Measurements from ENCODE around the gene GATAD2B. TPM values are rescaled to one million over a fixed set of nuclear protein-coding genes. Genes with fewer than 3 reads are reported as not detected.
A peak's percentile ranks its signal among the peaks of the same experiment; 100 is the strongest.
"Not testable (repeated sequence)": the region's sequence is repeated elsewhere in the genome, so short reads cannot be mapped to it uniquely, and the experiment has no call there.

GATAD2B gene
- total and polyA plus RNA-seq, 5 experiments from 2014 or later, result 4.4 to 120 (median 5.3) TPM

DNA sequence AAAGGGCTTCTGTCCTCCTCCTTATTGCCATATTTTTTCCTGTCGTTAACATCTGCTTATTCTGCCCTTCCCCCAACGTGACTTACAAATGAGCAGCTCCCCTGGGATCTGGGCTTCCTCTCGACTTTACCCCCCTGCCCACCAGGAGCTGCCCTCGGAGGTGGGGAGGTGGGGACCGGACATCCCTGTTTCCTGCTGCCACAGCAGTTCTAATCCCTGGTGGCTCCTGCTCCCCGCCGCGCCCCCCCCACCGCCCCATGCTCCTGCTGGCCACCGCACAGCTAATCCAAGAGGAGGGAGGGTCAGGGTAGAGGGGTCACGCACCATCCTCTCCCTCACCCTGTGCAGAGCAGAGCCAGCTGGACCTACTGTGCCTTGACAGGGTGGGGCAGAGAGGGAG, 152.0 kb downstream of the GATAD2B start:
- ATAC-seq (no peak), DNase-seq (no peak)
- peaks cover 9 to 33% (median 16%) of the 10 kb centered on the region in 4 donors for H3K4me1 Mint-ChIP-seq
- no peak overlapping the region for H3K27ac Mint-ChIP-seq
- no peaks in the 10 kb centered on the region for H3K9me3 Mint-ChIP-seq
- POLR2A ChIA-PET, result no interaction called here
- H3K4me3 Mint-ChIP-seq, result no peak overlapping the region
- no peaks in the 10 kb centered on the region for H3K27me3 Mint-ChIP-seq
- H3K36me3 Mint-ChIP-seq, result peaks cover 1 to 54% (median 4%) of the 10 kb centered on the region in 3 donors

DNA sequence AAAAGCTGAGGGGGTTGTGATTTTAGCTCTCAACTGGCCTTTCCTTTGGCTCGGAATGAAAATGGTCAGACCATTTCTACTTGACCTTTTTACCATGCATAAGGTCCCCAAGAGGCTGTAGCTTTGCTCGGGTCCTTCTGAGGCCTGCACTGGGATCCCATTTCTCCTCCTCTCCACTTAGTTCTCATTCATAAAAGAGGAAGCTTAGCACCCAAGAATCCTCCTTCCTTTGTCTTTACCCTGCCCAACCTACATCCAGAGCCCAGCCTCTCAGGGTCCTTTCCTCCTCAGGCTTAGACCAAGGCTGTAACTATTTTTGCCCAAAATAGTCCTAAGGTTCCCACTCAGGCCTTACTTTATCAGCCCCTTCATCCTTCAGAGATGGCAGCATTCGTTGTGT, 153.6 kb downstream of the GATAD2B start:
- no peak overlapping the region for H3K4me3 Mint-ChIP-seq
- DNase-seq (no peak), ATAC-seq (no peak)
- H3K27me3 Mint-ChIP-seq, result no peaks in the 10 kb centered on the region
- peaks cover 1 to 68% (median 4%) of the 10 kb centered on the region in 3 donors for H3K36me3 Mint-ChIP-seq
- peaks cover 5 to 22% (median 7%) of the 10 kb centered on the region in 4 donors for H3K4me1 Mint-ChIP-seq
- POLR2A ChIA-PET, result interaction anchor here (0.6 to 2.0 kb wide), 3 partner anchors 15 to 234 kb away, joined by 3 to 7 read pairs (median 4); no protein-coding TSS in a partner anchor
- H3K27ac Mint-ChIP-seq, result peak overlapping the region in 2 of 10 donors; percentile 40 to 76
- no peaks in the 10 kb centered on the region for H3K9me3 Mint-ChIP-seq

DNA sequence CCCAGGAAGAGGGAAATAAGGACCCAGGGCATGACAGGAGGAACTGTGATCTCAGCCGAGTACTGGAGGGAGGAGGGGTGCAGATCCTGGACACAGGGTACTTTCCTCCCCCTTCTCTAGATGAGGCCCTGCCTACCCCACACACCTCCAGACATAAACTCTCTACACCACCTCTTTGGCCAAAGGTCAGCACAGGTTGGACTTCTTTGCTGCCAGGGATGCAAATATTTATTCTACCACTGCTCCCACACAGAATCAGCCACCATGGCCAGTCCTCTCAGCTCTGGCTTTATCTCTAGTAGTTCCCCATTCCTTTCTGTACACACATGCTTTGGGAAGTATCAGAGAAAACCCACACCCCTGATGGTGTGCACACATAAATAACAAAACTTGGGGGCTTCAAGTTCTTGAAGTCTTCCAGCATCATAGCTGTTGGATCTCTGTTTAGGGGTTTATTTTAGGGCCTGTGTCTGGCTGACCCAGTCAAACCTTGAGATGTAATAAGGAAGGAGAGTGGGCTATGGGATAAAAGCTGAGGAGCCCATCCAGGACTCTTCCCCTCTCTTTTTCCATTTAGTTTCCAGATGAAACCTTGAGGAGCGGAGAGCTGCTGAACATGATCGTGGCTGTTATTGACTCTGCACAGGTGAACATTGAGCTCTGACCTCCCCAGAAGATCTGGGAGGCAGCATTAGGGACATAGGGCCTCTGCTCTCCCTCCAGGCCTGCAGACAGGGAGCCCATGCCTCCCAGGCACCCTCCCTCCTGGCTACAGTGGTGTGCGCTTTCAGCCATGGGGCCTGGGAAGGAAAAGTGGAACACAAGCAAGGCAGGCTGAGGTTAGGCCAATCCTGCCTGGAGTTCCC, 154.2 kb downstream of the GATAD2B start:
- no peak overlapping the region for H3K4me3 Mint-ChIP-seq
- H3K4me1 Mint-ChIP-seq, result peaks cover 0 to 15% (median 2%) of the 10 kb centered on the region in 4 donors
- no peaks in the 10 kb centered on the region for H3K9me3 Mint-ChIP-seq
- DNase-seq (no peak), ATAC-seq (no peak)
- no peaks in the 10 kb centered on the region for H3K27me3 Mint-ChIP-seq
- H3K27ac Mint-ChIP-seq, result peak overlapping the region in 1 of 10 donors; percentile 67
- POLR2A ChIA-PET, result interaction anchor here (0.5 to 2.0 kb wide), 2 partner anchors 15 to 195 kb away, joined by 3 to 4 read pairs; partner anchors contain the start of gene SLC39A1
- H3K36me3 Mint-ChIP-seq, result peaks cover 1 to 74% (median 4%) of the 10 kb centered on the region in 3 donors

DNA sequence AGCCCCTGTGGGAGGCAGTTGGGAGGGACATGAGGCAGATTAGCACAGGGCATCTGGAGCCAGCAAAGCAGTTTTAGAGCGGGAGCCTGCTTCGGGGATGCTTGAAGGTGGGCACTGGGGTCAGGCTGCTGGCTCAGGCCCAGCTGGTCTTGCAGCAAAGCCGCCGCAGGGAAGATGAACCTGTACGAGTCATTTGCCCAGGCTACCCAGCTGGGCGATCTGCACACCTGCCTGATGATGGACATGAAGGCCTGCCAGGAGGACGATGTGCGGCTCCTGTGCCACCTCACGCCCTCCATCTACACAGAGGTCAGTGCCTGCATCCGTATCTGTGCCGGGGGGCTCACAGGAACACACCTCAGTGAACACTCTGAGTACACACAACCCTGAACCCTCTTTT, 155.3 kb downstream of the GATAD2B start:
- H3K9me3 Mint-ChIP-seq, result no peaks in the 10 kb centered on the region
- H3K36me3 Mint-ChIP-seq, result peaks cover 1 to 77% (median 4%) of the 10 kb centered on the region in 3 donors
- H3K4me3 Mint-ChIP-seq, result no peak overlapping the region
- H3K27ac Mint-ChIP-seq, result no peak overlapping the region
- H3K27me3 Mint-ChIP-seq, result no peaks in the 10 kb centered on the region
- H3K4me1 Mint-ChIP-seq, result peaks cover 0 to 12% (median 1%) of the 10 kb centered on the region in 4 donors
- POLR2A ChIA-PET, result interaction anchor here (1.2 kb wide), 1 partner anchor 16 kb away, joined by 3 read pairs; no protein-coding TSS in a partner anchor
- DNase-seq, result no peak
- ATAC-seq, result no peak

DNA sequence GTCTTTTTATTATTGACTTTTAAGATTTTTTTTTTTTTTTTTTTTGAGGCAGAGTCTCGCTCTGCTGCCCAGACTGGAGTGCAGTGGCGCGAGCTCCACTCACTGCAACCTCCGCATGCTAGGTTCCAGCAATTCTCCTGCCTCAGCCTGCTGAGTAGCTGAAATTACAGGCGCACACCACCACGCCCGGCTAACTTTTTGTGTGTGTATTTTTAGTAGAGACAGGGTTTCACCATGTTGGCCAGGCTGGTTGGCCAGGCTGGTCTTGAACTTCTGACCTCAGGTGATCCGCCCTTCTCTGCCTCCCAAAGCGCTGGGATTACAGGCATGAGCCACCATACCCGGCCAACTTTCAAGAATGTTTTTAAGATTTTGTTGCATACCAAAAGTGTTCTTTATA, 156.1 kb downstream of the GATAD2B start:
- Mint-ChIP-seq H3K4me1 (peaks cover 0 to 12% (median 1%) of the 10 kb centered on the region in 4 donors), H3K36me3 (peaks cover 1 to 76% (median 4%) of the 10 kb centered on the region in 3 donors)
- not testable (repeated sequence) for H3K4me3 Mint-ChIP-seq, H3K27me3 Mint-ChIP-seq, H3K9me3 Mint-ChIP-seq, DNase-seq, H3K27ac Mint-ChIP-seq, ATAC-seq
- POLR2A ChIA-PET, result interaction anchor here (0.7 to 1.2 kb wide), 2 partner anchors 17 to 87 kb away, joined by 3 read pairs; no protein-coding TSS in a partner anchor

DNA sequence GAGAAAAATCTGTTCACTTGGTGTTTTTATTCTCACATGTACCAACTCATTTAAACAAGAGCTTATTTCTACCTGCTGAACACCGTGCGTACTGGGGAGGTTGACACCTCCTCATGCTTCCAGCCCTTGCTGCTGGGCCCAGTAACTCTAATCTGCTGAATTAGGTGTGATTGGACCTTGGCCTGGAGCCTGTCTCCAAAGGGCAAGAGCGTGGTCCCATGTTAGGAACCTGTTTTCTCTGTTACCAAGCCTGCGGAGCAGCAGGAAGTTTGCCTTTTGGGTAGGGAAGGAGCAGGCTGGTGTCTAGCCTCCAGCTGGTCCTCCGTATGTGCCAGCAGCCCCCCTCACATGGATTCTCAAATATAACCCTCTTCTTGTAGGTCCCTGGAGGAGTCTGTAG, 158.5 kb downstream of the GATAD2B start:
- Mint-ChIP-seq H3K9me3 (no peaks in the 10 kb centered on the region), H3K4me1 (peaks cover 0 to 8% (median under 1%) of the 10 kb centered on the region in 4 donors), H3K27me3 (no peaks in the 10 kb centered on the region), H3K36me3 (peaks cover 3 to 83% (median 4%) of the 10 kb centered on the region in 3 donors), H3K27ac (no peak overlapping the region), H3K4me3 (no peak overlapping the region)
- DNase-seq (no peak), ATAC-seq (no peak)
- POLR2A ChIA-PET, result no interaction called here

GRCh38 chr1:153763365-153764225, 159.2 kb downstream of the GATAD2B start:
- Mint-ChIP-seq H3K27me3 (no peaks in the 10 kb centered on the region), H3K36me3 (peaks cover 3 to 77% (median 4%) of the 10 kb centered on the region in 3 donors), H3K27ac (peak overlapping the region in 2 of 10 donors; percentile 15 to 55), H3K4me3 (no peak overlapping the region), H3K4me1 (peaks cover 0 to 2% (median 0%) of the 10 kb centered on the region in 4 donors), H3K9me3 (no peaks in the 10 kb centered on the region)
- POLR2A ChIA-PET, result interaction anchor here (0.6 kb wide), 1 partner anchor 20 kb away, joined by 3 read pairs; no protein-coding TSS in a partner anchor
- ATAC-seq (no peak), DNase-seq (no peak)

GRCh38 chr1:153760440-153760839, 162.3 kb downstream of the GATAD2B start:
- no peak overlapping the region for H3K4me3 Mint-ChIP-seq
- no peaks in the 10 kb centered on the region for H3K4me1 Mint-ChIP-seq
- no peaks in the 10 kb centered on the region for H3K9me3 Mint-ChIP-seq
- POLR2A ChIA-PET, result no interaction called here
- no peak for DNase-seq
- H3K36me3 Mint-ChIP-seq, result peaks cover 0 to 69% (median 10%) of the 10 kb centered on the region in 3 donors
- ATAC-seq, result no peak
- H3K27me3 Mint-ChIP-seq, result no peaks in the 10 kb centered on the region
- H3K27ac Mint-ChIP-seq, result peak overlapping the region in 3 of 10 donors; percentile 16 to 65 (median 22)

Small RNA genes lying within 50 kb of the gene (microRNA-seq; reads per million reads assigned to microRNA genes)
- gene MIR6737 (ENCODE audit: borderline microRNAs expressed), result not detected

Other genes with a start within 250 kb of the GATAD2B start
- gene NPR1, start 244.3 kb downstream of the GATAD2B start, total RNA-seq, result not detected
- gene NPR1, start 244.3 kb downstream of the GATAD2B start, polyA plus RNA-seq, result not detected
- gene INTS3, start 194.9 kb downstream of the GATAD2B start, total RNA-seq, result 10 to 100 TPM; 58.2 to 60.6 TPM
- 10 to 100 TPM in 2 of 3 donors, 1 to 10 TPM in 1; 10.0 to 13.8 (median 10.8) TPM for gene INTS3, start 194.9 kb downstream of the GATAD2B start, polyA plus RNA-seq
- 10 to 100 TPM; 15.3 to 18.5 TPM for gene SLC27A3, start 147.6 kb downstream of the GATAD2B start, total RNA-seq
- 10 to 100 TPM in 2 of 3 donors, 1 to 10 TPM in 1; 8.4 to 15.6 (median 10.0) TPM for gene SLC27A3, start 147.6 kb downstream of the GATAD2B start, polyA plus RNA-seq
- 100 to 1,000 TPM; 174 to 194 TPM for gene DENND4B, start 23.7 kb upstream of the GATAD2B start, total RNA-seq
- gene DENND4B, start 23.7 kb upstream of the GATAD2B start, polyA plus RNA-seq, result 10 to 100 TPM; 12.0 to 21.2 (median 19.0) TPM
- gene CRTC2, start 35.6 kb upstream of the GATAD2B start, total RNA-seq, result 100 to 1,000 TPM; 132 to 147 TPM
- 10 to 100 TPM; 21.4 to 49.6 (median 27.1) TPM for gene CRTC2, start 35.6 kb upstream of the GATAD2B start, polyA plus RNA-seq
- gene SLC39A1, start 40.6 kb upstream of the GATAD2B start, total RNA-seq, result 10 to 100 TPM; 14.7 to 14.9 TPM
- 10 to 100 TPM; 29.5 to 35.2 (median 32.6) TPM for gene SLC39A1, start 40.6 kb upstream of the GATAD2B start, polyA plus RNA-seq
- gene CREB3L4, start 44.9 kb upstream of the GATAD2B start, total RNA-seq, result 10 to 100 TPM; 11.1 to 13.2 TPM
- gene CREB3L4, start 44.9 kb upstream of the GATAD2B start, polyA plus RNA-seq, result 1 to 10 TPM; 4.3 to 6.0 (median 4.4) TPM
- 100 to 1,000 TPM; 120 to 121 TPM for gene JTB, start 54.7 kb upstream of the GATAD2B start, total RNA-seq
- 100 to 1,000 TPM; 302 to 384 (median 322) TPM for gene JTB, start 54.7 kb upstream of the GATAD2B start, polyA plus RNA-seq
- gene RAB13, start 63.4 kb upstream of the GATAD2B start, total RNA-seq, result 1 to 10 TPM; 2.8 to 3.1 TPM
- 1 to 10 TPM in 1 of 3 donors, under 1 TPM in 2; 0.53 to 1.0 (median 0.66) TPM for gene RAB13, start 63.4 kb upstream of the GATAD2B start, polyA plus RNA-seq
- gene RPS27, start 67.8 kb upstream of the GATAD2B start, total RNA-seq, result 1,000 to 10,000 TPM; 5,101 to 5,184 TPM
- over 10,000 TPM; 23,491 to 26,660 (median 26,449) TPM for gene RPS27, start 67.8 kb upstream of the GATAD2B start, polyA plus RNA-seq
- under 1 TPM; 0.16 to 0.22 TPM for gene NUP210L, start 232.1 kb upstream of the GATAD2B start, total RNA-seq
- under 1 TPM in 1 of 3 donors, not detected in 2; 0.06 TPM for gene NUP210L, start 232.1 kb upstream of the GATAD2B start, polyA plus RNA-seq